Ovary (tissue), 3 donors: ENCODE data around the gene ALDH3B2.

Source experiments
- CTCF ChIP-seq, 3 donors: fragments of 450-650 bp in 2 of 3; fragments of 200-600 bp in 1 of 3; IDR thresholded peaks; one replicate each; pipeline versions ENCODE4 v1.5.1 to v1.8.0; 2016 to 2022; ENCODE audit warnings: antibody characterized with exemption in 3 of 3, mild to moderate bottlenecking in 1 of 3
- EP300 ChIP-seq: sonication (generic); formaldehyde crosslinking; IDR thresholded peaks from one replicate; pipeline ENCODE4 v1.6.1; 2017; ENCODE audit warnings: antibody characterized with exemption
- donor health status: DM: no; HTN: no; CAD: no.

GRCh38 chr11:67648796-67649613, 25.4 kb downstream of the ALDH3B2 start:
- TF ChIP-seq CTCF (IDR thresholded peaks at IDR 0.05) (no peak), EP300 (no peak)
